HG02943 (cell line): ENCODE data around the gene AGTPBP1.

Experiments
- ATAC-seq: cut with Tn5 transposase; IDR thresholded peaks from one replicate; pipeline ENCODE4 v1.9.1; 2021; ENCODE audit warnings: mild to moderate bottlenecking, low read depth, moderate library complexity; ENCODE audit not compliant: unreplicated experiment

Gene AGTPBP1

DNA sequence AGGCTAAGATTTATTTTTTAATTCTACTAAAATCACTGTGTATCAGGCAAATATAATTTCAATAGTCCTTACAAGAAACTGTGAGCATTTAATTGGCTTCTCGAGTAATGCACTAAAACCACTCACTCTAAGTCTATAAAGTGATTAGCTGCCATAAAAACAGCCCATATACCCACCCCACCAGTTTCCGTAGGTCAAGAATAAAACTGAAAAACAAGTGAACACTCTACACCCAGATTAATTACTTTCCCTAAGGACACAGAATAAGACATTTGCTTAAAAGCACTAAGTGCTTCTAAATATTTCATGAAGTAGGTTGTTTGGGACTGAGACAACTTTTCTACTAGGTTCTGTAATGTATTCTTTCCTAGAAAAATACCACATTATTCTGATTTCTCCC is 194.2 kb downstream of the AGTPBP1 start:
- ATAC-seq = no peak

DNA sequence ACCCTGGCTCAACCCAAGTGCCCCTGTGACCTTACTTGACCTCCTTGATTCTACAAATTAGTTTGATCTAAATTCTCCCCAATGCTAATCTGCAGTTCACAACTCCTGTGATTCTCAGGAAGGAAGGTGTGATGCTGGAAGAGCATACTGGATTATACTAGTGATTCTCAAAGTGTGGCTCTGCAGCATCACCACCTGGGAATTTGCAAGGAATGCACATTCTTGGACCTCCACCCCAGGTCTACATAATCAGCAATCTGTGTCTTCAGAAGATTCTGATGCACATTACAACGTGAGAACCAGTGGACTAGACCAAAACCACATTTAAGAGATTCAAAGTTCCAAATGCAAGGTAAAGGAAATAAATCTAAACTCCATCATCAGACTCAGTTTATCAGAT is 198.6 kb downstream of the AGTPBP1 start:
- ATAC-seq = no peak

DNA sequence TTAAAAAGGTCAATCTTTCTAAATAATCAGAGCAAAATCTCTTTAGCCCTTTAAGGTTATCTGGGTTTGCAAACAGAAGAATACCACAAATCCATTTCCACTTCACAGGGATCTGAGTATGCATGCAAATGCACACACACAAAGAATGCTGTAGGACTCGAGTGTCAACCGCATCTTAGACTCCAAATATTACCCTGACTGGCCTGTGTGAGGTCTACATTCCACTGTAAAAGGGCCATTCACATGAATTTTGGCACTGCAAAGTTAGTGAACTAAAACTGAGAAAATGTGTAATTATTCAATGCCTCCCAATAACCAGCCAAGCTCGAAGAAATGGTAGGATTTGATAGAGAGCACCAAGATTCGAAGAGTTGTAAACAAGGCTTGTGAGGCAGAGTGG is 199.9 kb downstream of the AGTPBP1 start:
- ATAC-seq = no peak

- ATAC-seq = no peak
Measured at GRCh38 chr9:85536514-85536913, 205.2 kb downstream of the AGTPBP1 start.

- ATAC-seq = no peak
Measured at GRCh38 chr9:85536076-85536475, 205.7 kb downstream of the AGTPBP1 start.

DNA sequence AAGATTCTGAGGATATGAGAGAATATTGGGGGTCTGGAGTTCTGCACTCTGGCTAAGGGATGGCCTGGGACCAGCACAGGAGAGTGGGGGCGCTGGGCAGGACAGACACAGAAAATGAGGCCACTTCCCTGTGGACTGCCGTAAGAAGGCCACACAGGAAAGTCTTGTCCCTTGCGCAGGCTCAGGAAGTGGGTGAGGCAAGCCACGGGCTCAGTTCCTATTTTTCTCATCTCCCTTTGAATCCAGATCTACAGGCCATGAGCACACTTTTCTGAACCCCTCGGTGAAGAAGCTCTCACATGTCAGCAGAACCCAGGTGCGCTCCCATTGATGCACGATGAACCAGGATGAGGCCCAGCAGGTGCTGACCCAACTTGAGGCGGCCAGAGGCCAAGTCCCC is 207.4 kb downstream of the AGTPBP1 start:
- no peak for ATAC-seq

GRCh38 chr9:85533538-85533937 is 208.2 kb downstream of the AGTPBP1 start:
- ATAC-seq = no peak

DNA sequence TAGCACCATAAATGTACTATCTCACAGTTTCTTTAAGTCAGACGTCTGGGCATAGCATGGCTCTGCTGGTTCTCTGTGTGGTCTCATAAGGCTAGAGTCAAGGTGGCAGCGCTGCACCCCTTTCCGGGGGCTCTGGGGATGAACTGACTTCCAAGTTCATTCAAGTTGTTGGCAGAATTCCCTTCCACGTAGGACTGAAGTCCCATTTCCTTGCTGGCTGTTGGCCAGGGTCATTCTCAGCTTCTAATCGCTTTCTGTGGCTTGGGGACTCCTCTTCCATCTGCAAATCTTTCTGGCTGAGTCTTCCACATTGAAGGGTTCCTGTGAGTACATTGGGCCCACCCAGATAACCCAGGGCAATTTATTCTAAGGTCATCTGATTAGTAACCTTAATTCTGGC is 211.0 kb downstream of the AGTPBP1 start:
- no peak for ATAC-seq

DNA sequence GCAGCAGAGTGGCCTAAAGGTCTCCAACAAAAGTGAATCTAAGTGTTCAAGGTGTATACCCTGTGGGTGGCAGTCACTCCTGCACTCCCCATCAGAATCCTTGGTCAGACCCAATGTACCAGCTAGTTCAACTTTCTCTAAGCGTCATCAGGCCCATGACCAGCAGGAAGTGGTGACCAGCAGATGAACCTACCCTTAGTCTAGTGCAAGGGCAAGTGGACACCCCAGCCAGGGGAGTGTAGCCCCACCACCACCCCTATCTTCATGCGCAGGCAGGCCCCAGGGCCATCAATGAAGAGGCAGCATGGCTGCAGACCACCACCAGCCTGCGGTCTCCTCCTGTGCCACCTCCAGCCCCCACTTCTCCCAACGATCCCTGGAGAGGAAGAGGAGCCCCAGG is 213.1 kb downstream of the AGTPBP1 start:
- ATAC-seq = no peak

DNA sequence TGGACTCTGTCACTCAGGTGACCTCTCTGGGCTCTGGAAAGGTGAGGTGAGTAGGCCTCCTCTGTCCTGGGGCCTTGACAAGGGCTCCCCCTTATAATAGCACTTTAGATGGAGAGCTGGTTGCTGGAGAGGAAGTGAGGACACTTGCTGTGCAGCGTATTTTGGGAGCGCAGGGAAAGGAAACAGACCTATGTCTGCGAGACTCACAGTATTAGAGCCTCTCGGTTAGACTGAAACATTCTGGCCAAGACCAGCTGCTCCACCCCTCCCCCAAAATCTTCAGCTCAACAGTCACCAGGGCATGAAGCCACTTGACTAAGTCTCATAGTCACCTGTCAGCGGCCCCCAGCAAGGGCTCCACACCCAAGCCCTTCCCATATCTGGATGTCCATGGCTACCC is 213.6 kb downstream of the AGTPBP1 start:
- no peak for ATAC-seq

DNA sequence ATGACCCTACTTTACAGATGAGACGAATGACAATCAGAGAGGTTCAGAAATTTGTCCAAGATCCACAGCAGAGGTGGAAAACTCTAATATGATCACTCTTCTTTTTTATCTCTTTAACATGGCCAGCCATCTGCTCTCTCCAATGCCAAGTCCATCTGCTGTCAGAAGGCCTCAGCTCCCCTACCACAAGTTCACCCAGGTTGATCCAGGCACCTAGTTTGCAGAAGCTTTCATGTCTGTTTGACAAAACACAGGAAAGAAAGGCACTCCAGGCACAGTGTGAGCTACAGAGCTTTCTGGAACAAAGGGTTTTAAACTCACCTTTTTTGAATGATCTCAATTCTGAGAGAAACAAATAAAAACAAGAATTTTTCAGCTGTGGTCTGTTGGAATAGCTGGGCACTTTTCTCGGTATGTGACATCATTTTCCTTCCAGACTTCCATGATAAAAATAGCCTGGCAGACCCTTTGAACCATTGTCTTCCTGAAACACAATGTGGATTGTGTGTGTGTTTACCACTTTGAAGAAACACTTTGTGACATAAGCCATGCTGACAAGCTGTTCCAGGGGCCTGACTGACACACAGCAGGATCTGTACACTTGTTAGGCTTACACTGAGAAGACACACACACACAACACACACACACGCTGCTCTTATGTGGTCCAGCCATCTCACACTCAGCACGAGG is 214.3 kb downstream of the AGTPBP1 start:
- no peak for ATAC-seq

GRCh38 chr9:85524531-85524930 is 217.2 kb downstream of the AGTPBP1 start:
- ATAC-seq = no peak

DNA sequence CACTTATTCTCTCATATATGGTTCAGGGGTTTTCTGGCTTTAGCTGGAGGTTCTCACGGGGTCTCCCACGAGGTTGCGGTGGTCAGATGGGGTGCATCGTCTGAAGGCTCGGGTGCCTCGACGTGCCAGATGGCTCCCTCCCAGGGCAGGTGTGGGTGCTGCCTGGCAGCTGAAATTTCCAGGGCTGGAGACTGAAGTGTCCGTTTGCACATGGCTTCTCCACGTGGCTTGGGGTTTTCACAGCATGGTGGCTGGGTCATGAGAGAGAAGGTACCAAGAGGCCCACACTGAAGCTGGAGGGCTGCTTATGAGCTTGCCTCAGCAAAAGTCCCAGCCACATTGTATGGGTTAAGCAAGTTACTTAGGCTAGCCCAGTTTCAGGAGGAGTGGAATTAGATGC is 218.6 kb downstream of the AGTPBP1 start:
- no peak for ATAC-seq

- no peak for ATAC-seq
Measured at GRCh38 chr9:85522459-85523092, 219.2 kb downstream of the AGTPBP1 start.

- ATAC-seq = no peak
Measured at GRCh38 chr9:85521371-85522197, 220.2 kb downstream of the AGTPBP1 start.

- ATAC-seq = no peak
Measured at GRCh38 chr9:85516976-85517637, 224.6 kb downstream of the AGTPBP1 start.

- ATAC-seq = no peak
Measured at GRCh38 chr9:85516455-85516854, 225.3 kb downstream of the AGTPBP1 start.

- no peak for ATAC-seq
Measured at GRCh38 chr9:85515021-85515420, 226.7 kb downstream of the AGTPBP1 start.

DNA sequence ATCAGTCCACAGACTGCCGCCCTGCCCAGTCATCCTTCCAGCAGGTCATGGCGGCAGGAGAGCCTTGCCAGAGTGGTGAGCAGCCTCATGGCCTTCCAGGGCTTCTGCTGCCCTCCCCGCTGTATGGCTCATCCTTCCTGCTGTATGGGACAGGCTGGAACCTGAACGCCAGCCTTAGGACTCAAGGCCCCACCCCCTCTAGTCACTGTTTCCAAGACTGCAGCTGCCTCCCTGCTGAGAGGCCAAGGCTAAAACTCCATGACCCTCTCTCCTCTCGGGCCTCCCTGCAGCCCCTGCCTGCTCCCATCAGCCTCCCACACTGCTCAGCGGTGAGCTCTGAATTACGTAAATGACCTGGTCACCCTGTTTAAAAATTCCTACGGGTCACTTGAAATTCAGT is 227.5 kb downstream of the AGTPBP1 start:
- no peak for ATAC-seq

- ATAC-seq = no peak
Measured at GRCh38 chr9:85511746-85512145, 230.0 kb downstream of the AGTPBP1 start.
